Measurements from ENCODE around the gene CCNG2.

The CCNG2 gene

DNA sequence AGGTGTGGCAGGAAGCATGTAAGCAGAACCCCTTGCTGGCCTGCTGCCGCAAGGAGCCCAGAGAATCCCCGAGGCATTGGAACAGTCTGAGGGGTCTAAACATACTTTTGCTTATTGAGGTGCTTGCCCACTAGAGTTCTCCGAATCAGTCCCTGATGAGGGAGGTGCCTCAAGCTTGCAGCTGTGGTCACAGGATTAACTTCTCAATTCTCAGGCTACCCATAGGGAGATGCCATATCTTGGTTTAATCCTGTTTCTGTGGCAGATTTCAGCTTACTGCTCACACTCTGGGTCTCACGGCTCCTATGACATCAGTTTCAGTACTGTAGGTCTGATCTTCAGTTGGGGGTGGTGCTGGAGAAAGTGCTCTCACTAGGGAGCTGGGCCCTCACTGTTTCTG lies 39.9 kb downstream of the CCNG2 start:
- DNase-seq (ENCODE audit: insufficient read length, low spot score): no peak
- FAIRE-seq: peak; percentile 90

DNA sequence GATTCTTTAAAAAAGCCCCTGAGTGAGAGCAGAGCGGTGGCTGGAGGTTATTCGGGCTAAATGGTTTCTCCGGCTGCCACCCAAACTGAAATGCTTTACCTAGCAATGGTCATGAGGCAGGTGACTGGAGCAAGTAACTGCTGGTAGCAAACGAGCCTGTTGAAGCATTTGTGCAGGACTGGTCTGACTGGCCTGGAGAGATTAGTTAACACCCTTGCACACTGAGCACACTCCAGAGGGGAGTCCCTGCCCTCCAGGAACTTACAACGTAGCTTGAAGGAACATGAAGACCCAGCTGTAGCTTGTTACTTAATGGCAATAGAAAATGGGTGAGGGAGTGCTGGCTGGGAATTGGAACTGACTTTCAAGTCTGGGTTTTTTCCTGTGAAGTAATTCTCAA lies 40.4 kb downstream of the CCNG2 start:
- TF ChIP-seq POLR2A (IDR thresholded peaks at IDR 0.05; ENCODE audit: low read depth, low read length) (no peak), POLR2AphosphoS5 (IDR thresholded peaks at IDR 0.05; ENCODE audit: low read depth, low read length) (no peak), TAF1 (IDR thresholded peaks at IDR 0.05; ENCODE audit: low read depth, low read length) (no peak), POU2F2 (IDR thresholded peaks at IDR 0.05; ENCODE audit: low read depth, low read length) (no peak), SPI1 (IDR thresholded peaks at IDR 0.05; ENCODE audit: low read depth, low read length) (no peak)
- DNase-seq (ENCODE audit: insufficient read length, low spot score) (no peak), FAIRE-seq (no peak)

More for the DNA sequence above, 39.9 kb downstream of the CCNG2 start:
- TF ChIP-seq POU2F2 (IDR thresholded peaks at IDR 0.05; ENCODE audit: low read depth, low read length) (no peak), PAX5 (IDR thresholded peaks at IDR 0.05; ENCODE audit: insufficient read depth, low read length, severe bottlenecking) (peak; percentile 12)

GRCh38 chr4:77197831-77198230 lies 40.8 kb downstream of the CCNG2 start:
- no peak for DNase-seq (ENCODE audit: insufficient read length, low spot score)
- TF ChIP-seq TAF1 (IDR thresholded peaks at IDR 0.05; ENCODE audit: low read depth, low read length) (no peak), POU2F2 (IDR thresholded peaks at IDR 0.05; ENCODE audit: low read depth, low read length) (no peak), SPI1 (IDR thresholded peaks at IDR 0.05; ENCODE audit: low read depth, low read length) (no peak), PAX5 (IDR thresholded peaks at IDR 0.05; ENCODE audit: insufficient read depth, low read length, severe bottlenecking) (no peak), POLR2AphosphoS5 (IDR thresholded peaks at IDR 0.05; ENCODE audit: low read depth, low read length) (no peak), POLR2A (IDR thresholded peaks at IDR 0.05; ENCODE audit: low read depth, low read length) (no peak)
- peak; percentile 16 for FAIRE-seq

- no peak for DNase-seq (ENCODE audit: insufficient read length, low spot score)
- FAIRE-seq: no peak
- TF ChIP-seq POU2F2 (IDR thresholded peaks at IDR 0.05; ENCODE audit: low read depth, low read length) (no peak), POLR2AphosphoS5 (IDR thresholded peaks at IDR 0.05; ENCODE audit: low read depth, low read length) (no peak), SPI1 (IDR thresholded peaks at IDR 0.05; ENCODE audit: low read depth, low read length) (no peak), TAF1 (IDR thresholded peaks at IDR 0.05; ENCODE audit: low read depth, low read length) (no peak), POLR2A (IDR thresholded peaks at IDR 0.05; ENCODE audit: low read depth, low read length) (no peak), PAX5 (IDR thresholded peaks at IDR 0.05; ENCODE audit: insufficient read depth, low read length, severe bottlenecking) (no peak)
Observed at GRCh38 chr4:77199276-77199675, 42.3 kb downstream of the CCNG2 start.

DNA sequence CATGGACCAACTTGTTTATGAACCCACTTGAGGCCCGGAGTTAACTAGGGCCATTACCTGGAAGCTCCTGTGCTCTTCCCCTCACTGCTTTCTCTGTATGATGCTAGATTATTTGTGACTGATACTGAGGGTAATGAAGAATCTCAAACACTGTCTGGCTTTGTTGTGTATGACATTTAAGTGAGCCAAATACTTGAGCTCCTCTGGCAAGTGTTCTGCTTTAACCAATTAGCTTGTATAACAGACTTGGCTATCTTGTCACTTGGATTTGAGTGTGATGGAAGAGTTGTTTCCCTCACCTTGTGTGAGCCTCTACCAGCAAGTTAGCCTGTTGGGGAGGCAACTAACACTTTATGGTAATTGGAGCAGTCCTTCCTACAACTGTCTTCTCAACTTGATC lies 42.7 kb downstream of the CCNG2 start:
- DNase-seq (ENCODE audit: insufficient read length, low spot score) (no peak), FAIRE-seq (no peak)
- no peak for TF ChIP-seq POLR2A (IDR thresholded peaks at IDR 0.05; ENCODE audit: low read depth, low read length)
- TF ChIP-seq PAX5 (IDR thresholded peaks at IDR 0.05; ENCODE audit: insufficient read depth, low read length, severe bottlenecking): no peak
- no peak for TF ChIP-seq SPI1 (IDR thresholded peaks at IDR 0.05; ENCODE audit: low read depth, low read length)
- no peak for TF ChIP-seq POU2F2 (IDR thresholded peaks at IDR 0.05; ENCODE audit: low read depth, low read length)
- no peak for TF ChIP-seq POLR2AphosphoS5 (IDR thresholded peaks at IDR 0.05; ENCODE audit: low read depth, low read length)
- TF ChIP-seq TAF1 (IDR thresholded peaks at IDR 0.05; ENCODE audit: low read depth, low read length): no peak

GRCh38 chr4:77201343-77201742 lies 44.3 kb downstream of the CCNG2 start:
- TF ChIP-seq PAX5 (IDR thresholded peaks at IDR 0.05; ENCODE audit: insufficient read depth, low read length, severe bottlenecking): no peak
- no peak for TF ChIP-seq POU2F2 (IDR thresholded peaks at IDR 0.05; ENCODE audit: low read depth, low read length)
- TF ChIP-seq SPI1 (IDR thresholded peaks at IDR 0.05; ENCODE audit: low read depth, low read length): no peak
- no peak for TF ChIP-seq POLR2A (IDR thresholded peaks at IDR 0.05; ENCODE audit: low read depth, low read length)
- no peak for TF ChIP-seq TAF1 (IDR thresholded peaks at IDR 0.05; ENCODE audit: low read depth, low read length)
- no peak for TF ChIP-seq POLR2AphosphoS5 (IDR thresholded peaks at IDR 0.05; ENCODE audit: low read depth, low read length)
- DNase-seq (ENCODE audit: insufficient read length, low spot score) (no peak), FAIRE-seq (no peak)

GRCh38 chr4:77201857-77202256 lies 44.9 kb downstream of the CCNG2 start:
- no peak for TF ChIP-seq POU2F2 (IDR thresholded peaks at IDR 0.05; ENCODE audit: low read depth, low read length)
- no peak for TF ChIP-seq POLR2A (IDR thresholded peaks at IDR 0.05; ENCODE audit: low read depth, low read length)
- no peak for TF ChIP-seq SPI1 (IDR thresholded peaks at IDR 0.05; ENCODE audit: low read depth, low read length)
- no peak for TF ChIP-seq POLR2AphosphoS5 (IDR thresholded peaks at IDR 0.05; ENCODE audit: low read depth, low read length)
- FAIRE-seq: no peak
- DNase-seq (ENCODE audit: insufficient read length, low spot score): no peak

- DNase-seq (ENCODE audit: insufficient read length, low spot score) (no peak), FAIRE-seq (no peak)
- TF ChIP-seq POLR2A (IDR thresholded peaks at IDR 0.05; ENCODE audit: low read depth, low read length): no peak
- no peak for TF ChIP-seq SPI1 (IDR thresholded peaks at IDR 0.05; ENCODE audit: low read depth, low read length)
- no peak for TF ChIP-seq POU2F2 (IDR thresholded peaks at IDR 0.05; ENCODE audit: low read depth, low read length)
- no peak for TF ChIP-seq PAX5 (IDR thresholded peaks at IDR 0.05; ENCODE audit: insufficient read depth, low read length, severe bottlenecking)
- TF ChIP-seq POLR2AphosphoS5 (IDR thresholded peaks at IDR 0.05; ENCODE audit: low read depth, low read length): no peak
- no peak for TF ChIP-seq TAF1 (IDR thresholded peaks at IDR 0.05; ENCODE audit: low read depth, low read length)
Observed at GRCh38 chr4:77202491-77202890, 45.5 kb downstream of the CCNG2 start.

GRCh38 chr4:77203380-77204197 lies 46.6 kb downstream of the CCNG2 start:
- peak; percentile 97 for FAIRE-seq
- no peak for TF ChIP-seq SPI1 (IDR thresholded peaks at IDR 0.05; ENCODE audit: low read depth, low read length)
- TF ChIP-seq TAF1 (IDR thresholded peaks at IDR 0.05; ENCODE audit: low read depth, low read length): no peak
- no peak for TF ChIP-seq POU2F2 (IDR thresholded peaks at IDR 0.05; ENCODE audit: low read depth, low read length)
- TF ChIP-seq POLR2A (IDR thresholded peaks at IDR 0.05; ENCODE audit: low read depth, low read length): no peak
- no peak for TF ChIP-seq PAX5 (IDR thresholded peaks at IDR 0.05; ENCODE audit: insufficient read depth, low read length, severe bottlenecking)
- no peak for TF ChIP-seq POLR2AphosphoS5 (IDR thresholded peaks at IDR 0.05; ENCODE audit: low read depth, low read length)
- DNase-seq (ENCODE audit: insufficient read length, low spot score): peak; percentile 30

GRCh38 chr4:77204621-77205020 lies 47.6 kb downstream of the CCNG2 start:
- FAIRE-seq: no peak
- no peak for DNase-seq (ENCODE audit: insufficient read length, low spot score)
- TF ChIP-seq POLR2A (IDR thresholded peaks at IDR 0.05; ENCODE audit: low read depth, low read length) (no peak), POLR2AphosphoS5 (IDR thresholded peaks at IDR 0.05; ENCODE audit: low read depth, low read length) (no peak), PAX5 (IDR thresholded peaks at IDR 0.05; ENCODE audit: insufficient read depth, low read length, severe bottlenecking) (no peak), POU2F2 (IDR thresholded peaks at IDR 0.05; ENCODE audit: low read depth, low read length) (no peak), TAF1 (IDR thresholded peaks at IDR 0.05; ENCODE audit: low read depth, low read length) (no peak)

All from GM12891 (cell line).